CD14-positive monocyte (primary cell): Measurements from ENCODE around the gene FKBP5. TPM values are rescaled to one million over a fixed set of nuclear protein-coding genes. Genes with fewer than 3 reads are reported as not detected.
"Not testable (repeated sequence)": the region's sequence is repeated elsewhere in the genome, so short reads cannot be mapped to it uniquely, and the experiment has no call there.

Experiments
- DNase-seq, 3 donors: peaks; one replicate each; pipeline ENCODE4 v3.0.0-alpha.2; 2011 to 2022
- H2AFZ ChIP-seq: 2 replicates; pipeline ENCODE4 v1.6.0; 2012; ENCODE audit warnings: mild to moderate bottlenecking, low read depth, low read length, inconsistent platforms; ENCODE audit not compliant: insufficient read depth, poor library complexity, severe bottlenecking
- H3K27ac ChIP-seq, 2 donors: 1 replicate in 1 of 2; 2 replicates in 1 of 2; pipeline ENCODE4 v1.5.1; 2012 to 2013; ENCODE audit warnings: low read length in 2 of 2, control low read depth in 1 of 2, inconsistent platforms in 1 of 2, low read depth in 1 of 2, mild to moderate bottlenecking in 1 of 2
- H3K27me3 ChIP-seq, 2 donors: one replicate each; pipeline versions ENCODE4 v1.6.0 to v1.6.1; 2011 to 2013; ENCODE audit warnings: low read length in 2 of 2; ENCODE audit not compliant: control insufficient read depth in 2 of 2, insufficient read depth in 2 of 2
- H3K36me3 ChIP-seq, 2 donors: replicated peaks in 1 of 2; 1 replicate in 1 of 2; 2 replicates in 1 of 2; pipeline versions ENCODE4 v1.5.1 to v1.6.1; 2012 to 2013; ENCODE audit warnings: low read length in 2 of 2, control low read depth in 1 of 2, inconsistent platforms in 1 of 2, mild to moderate bottlenecking in 1 of 2; ENCODE audit not compliant: insufficient read depth in 2 of 2, control insufficient read depth in 1 of 2
- H3K4me1 ChIP-seq, 2 donors: 1 replicate in 1 of 2; 2 replicates in 1 of 2; pipeline versions ENCODE4 v1.5.1 to v1.6.1; 2012 to 2013; ENCODE audit warnings: low read length in 2 of 2, control low read depth in 1 of 2, inconsistent platforms in 1 of 2, mild to moderate bottlenecking in 1 of 2, moderate library complexity in 1 of 2; ENCODE audit not compliant: insufficient read depth in 2 of 2, control insufficient read depth in 1 of 2
- H3K4me2 ChIP-seq: replicated peaks from 2 replicates; pipeline ENCODE3; 2012; ENCODE audit warnings: low read length, moderate library complexity, mild to moderate bottlenecking; ENCODE audit not compliant: poor library complexity, severe bottlenecking; ENCODE audit errors: extremely low read depth
- H3K4me3 ChIP-seq, 3 experiments: fragments of 200-600 bp in 1 of 3; sonication (generic) in 1 of 3; replicated peaks in 1 of 3; 1 replicate in 2 of 3; 2 replicates in 1 of 3; pipeline ENCODE4 v1.5.1; 2011 to 2013; ENCODE audit warnings: low read length in 3 of 3, mild to moderate bottlenecking in 3 of 3, control low read depth in 2 of 3, low read depth in 2 of 3, inconsistent platforms in 1 of 3, moderate library complexity in 1 of 3
- H3K79me2 ChIP-seq: 2 replicates; pipeline ENCODE4 v1.6.0; 2012; ENCODE audit warnings: mild to moderate bottlenecking, control low read depth, inconsistent platforms, low read length, moderate library complexity; ENCODE audit not compliant: insufficient read depth
- H3K9ac ChIP-seq: 2 replicates; pipeline ENCODE4 v1.6.0; 2017; ENCODE audit warnings: low read length, mild to moderate bottlenecking; ENCODE audit not compliant: insufficient read depth, poor library complexity, severe bottlenecking
- H3K9me3 ChIP-seq, 2 donors: replicated peaks in 1 of 2; 1 replicate in 1 of 2; 2 replicates in 1 of 2; pipeline versions ENCODE4 v1.5.1 to v1.6.1; 2012 to 2013; ENCODE audit warnings: low read length in 2 of 2, control low read depth in 1 of 2; ENCODE audit not compliant: control insufficient read depth in 1 of 2, insufficient read depth in 1 of 2
- H4K20me1 ChIP-seq: 2 replicates; pipeline ENCODE4 v1.6.0; 2012; ENCODE audit warnings: mild to moderate bottlenecking, low read length, control low read depth, moderate library complexity; ENCODE audit not compliant: insufficient read depth
- H3K27ac Mint-ChIP-seq, 7 donors: one replicate each; pipeline ENCODE4 v1.8.0; 2020; ENCODE audit warnings: mild to moderate bottlenecking in 7 of 7, mixed read lengths in 7 of 7, moderate library complexity in 6 of 7, inconsistent platforms in 2 of 7
- H3K27me3 Mint-ChIP-seq, 3 donors: one replicate each; pipeline ENCODE4 v1.8.0; 2021 to 2022; ENCODE audit warnings: low read depth in 3 of 3, mild to moderate bottlenecking in 3 of 3, mixed read lengths in 3 of 3, moderate library complexity in 3 of 3, inconsistent platforms in 1 of 3
- H3K36me3 Mint-ChIP-seq, 2 donors: one replicate each; pipeline ENCODE4 v1.8.0; 2020; ENCODE audit warnings: mixed read lengths in 2 of 2, inconsistent platforms in 1 of 2, mild to moderate bottlenecking in 1 of 2
- H3K4me1 Mint-ChIP-seq: one replicate; pipeline ENCODE4 v1.8.0; 2020; ENCODE audit warnings: mild to moderate bottlenecking, mixed read lengths
- H3K4me3 Mint-ChIP-seq, 2 donors: one replicate each; pipeline ENCODE4 v1.8.0; 2020; ENCODE audit warnings: mild to moderate bottlenecking in 2 of 2, mixed read lengths in 2 of 2, moderate library complexity in 1 of 2
- H3K9me3 Mint-ChIP-seq, 7 donors: one replicate each; pipeline ENCODE4 v1.8.0; 2020 to 2022; ENCODE audit warnings: mixed read lengths in 7 of 7, mild to moderate bottlenecking in 6 of 7, moderate library complexity in 6 of 7, inconsistent platforms in 2 of 7
- WGBS: methylation state at CpG from one replicate; pipeline ENCODE4 v1.1.5; 2013; ENCODE audit warnings: missing lambda C conversion rate; ENCODE audit not compliant: insufficient coverage; 5-methylcytosine and 5-hydroxymethylcytosine counted together
- intact Hi-C, 2 donors: fragments of 100-400 bp; cut with micrococcal nuclease; formaldehyde crosslinking; loops; one replicate each; pipeline versions ENCODE4 v1.15.0 to v1.15.1; 2023
- polyA plus RNA-seq, 3 donors: library from polyadenylated mRNA; depleted of rRNA in 1 of 3; unstranded in 2 of 3; stranded (reverse) in 1 of 3; fragments of 300-500 nt in 2 of 3; fragments of >200 nt in 1 of 3; fragmentation: Illumina TruSeq in 2 of 3; gene quantifications; 1 replicate in 2 of 3; 2 replicates in 1 of 3; pipeline ENCODE4 v1.2.3, GENCODE V29; 2012 to 2021
- TF ChIP-seq, protein P1 (sequence below): fragments of 200-600 bp; IDR thresholded peaks from one replicate; pipeline ENCODE4 v1.8.0; 2022; ENCODE audit warnings: antibody characterized with exemption, mild to moderate bottlenecking

FKBP5 gene
- polyA plus RNA-seq, 3 donors, result 20.2 to 58.5 (median 56.9) TPM

DNA sequence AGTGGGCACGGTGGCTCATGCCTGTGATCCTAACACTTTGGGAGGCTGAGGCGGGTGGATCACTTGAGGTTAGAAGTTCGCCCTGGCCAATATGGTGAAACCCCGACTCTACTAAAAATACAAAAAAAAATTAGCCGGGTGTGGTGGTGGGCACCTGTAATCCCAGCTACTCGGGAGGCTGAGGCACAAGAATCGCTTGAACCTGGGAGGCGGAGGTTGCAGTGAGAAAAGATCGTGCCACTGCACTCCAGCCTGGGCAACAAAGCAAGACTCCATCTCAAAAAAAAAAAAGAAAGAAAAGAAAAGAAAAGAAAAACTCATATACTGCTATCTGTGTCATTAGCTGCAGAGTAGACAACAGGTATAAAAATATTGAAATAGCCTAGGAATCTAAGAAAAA lies 18.3 kb downstream of the FKBP5 start:
- not testable (repeated sequence) for H3K27me3 ChIP-seq, H3K9me3 ChIP-seq, DNase-seq, H3K4me3 Mint-ChIP-seq, H3K36me3 Mint-ChIP-seq, H3K9ac ChIP-seq, H3K4me2 ChIP-seq, H3K4me3 ChIP-seq, H2AFZ ChIP-seq, H3K36me3 ChIP-seq, H3K27ac ChIP-seq, H3K9me3 Mint-ChIP-seq, H3K27me3 Mint-ChIP-seq
- peaks cover 100% of the 10 kb centered on the region for H3K79me2 ChIP-seq
- peaks cover 30 to 45% of the 10 kb centered on the region in 2 donors for H3K4me1 ChIP-seq
- intact Hi-C loops, result loop anchor here in 1 of 2 donors (10.0 kb wide), 1 partner anchor 66 kb away; no protein-coding TSS in a partner anchor
- WGBS, result no CpG with 5 or more reads among the region's 9 CpGs
- Mint-ChIP-seq H3K4me1 (peaks cover 43% of the 10 kb centered on the region), H3K27ac (peak overlapping the region in 5 of 7 donors; percentile 25 to 72 (median 42))
- H4K20me1 ChIP-seq, result peaks cover 99% of the 10 kb centered on the region

DNA sequence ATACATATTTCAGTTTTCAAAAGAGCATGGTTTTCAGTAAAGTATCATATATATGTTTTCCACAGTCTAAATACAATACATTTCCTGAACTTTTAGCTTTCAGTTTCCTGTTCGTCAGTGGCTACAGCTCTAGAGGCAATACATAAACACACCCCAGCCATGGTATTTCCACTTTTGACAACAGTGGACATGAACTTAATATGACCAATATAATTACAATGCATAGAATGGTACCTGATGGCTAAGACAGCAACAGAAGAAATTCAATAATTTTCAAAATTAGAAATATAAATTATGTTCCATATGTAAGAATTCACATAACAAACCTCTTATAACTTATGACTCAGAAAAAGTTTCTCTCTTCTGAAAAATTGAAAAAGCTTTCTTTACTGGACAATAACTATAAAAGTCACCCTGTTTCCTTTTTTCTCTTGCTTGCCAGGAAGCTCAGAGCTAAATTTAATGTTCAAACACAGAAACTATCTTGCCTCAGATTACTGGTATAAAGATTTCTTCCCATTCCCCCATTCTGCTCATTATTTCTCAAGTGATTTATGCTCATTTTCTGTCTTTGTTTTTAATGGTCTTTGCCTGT lies 19.2 kb downstream of the FKBP5 start:
- no CpG with 5 or more reads among the region's 1 CpG for WGBS
- Histone ChIP-seq H3K27ac (peak overlapping the region in 1 of 2 donors; percentile 75), H3K9me3 (no peaks in the 10 kb centered on the region), H4K20me1 (peaks cover 99% of the 10 kb centered on the region), H3K79me2 (peaks cover 100% of the 10 kb centered on the region), H3K4me1 (peaks cover 30 to 45% of the 10 kb centered on the region in 2 donors), H3K9ac (no peak overlapping the region), H3K27me3 (no peaks in the 10 kb centered on the region), H3K4me3 (peak overlapping the region; percentile 12 to 59 (median 34)), H3K4me2 (peak overlapping the region; percentile 66), H3K36me3 (no peaks in the 10 kb centered on the region), H2AFZ (no peak overlapping the region)
- DNase-seq, result peak in 2 of 3 donors; percentile 17 to 35
- Mint-ChIP-seq H3K36me3 (peaks cover 0 to 6% of the 10 kb centered on the region in 2 donors), H3K27ac (peak overlapping the region; percentile 64 to 90 (median 73)), H3K4me1 (peaks cover 40% of the 10 kb centered on the region), H3K4me3 (peak overlapping the region in 1 of 2 donors; percentile 75), H3K9me3 (no peaks in the 10 kb centered on the region), H3K27me3 (peaks cover 0 to 1% (median 0%) of the 10 kb centered on the region in 3 donors)
- intact Hi-C loops, result loop anchor here in 1 of 2 donors (10.0 kb wide), 1 partner anchor 65 kb away; no protein-coding TSS in a partner anchor
- TF ChIP-seq, protein P1, sequence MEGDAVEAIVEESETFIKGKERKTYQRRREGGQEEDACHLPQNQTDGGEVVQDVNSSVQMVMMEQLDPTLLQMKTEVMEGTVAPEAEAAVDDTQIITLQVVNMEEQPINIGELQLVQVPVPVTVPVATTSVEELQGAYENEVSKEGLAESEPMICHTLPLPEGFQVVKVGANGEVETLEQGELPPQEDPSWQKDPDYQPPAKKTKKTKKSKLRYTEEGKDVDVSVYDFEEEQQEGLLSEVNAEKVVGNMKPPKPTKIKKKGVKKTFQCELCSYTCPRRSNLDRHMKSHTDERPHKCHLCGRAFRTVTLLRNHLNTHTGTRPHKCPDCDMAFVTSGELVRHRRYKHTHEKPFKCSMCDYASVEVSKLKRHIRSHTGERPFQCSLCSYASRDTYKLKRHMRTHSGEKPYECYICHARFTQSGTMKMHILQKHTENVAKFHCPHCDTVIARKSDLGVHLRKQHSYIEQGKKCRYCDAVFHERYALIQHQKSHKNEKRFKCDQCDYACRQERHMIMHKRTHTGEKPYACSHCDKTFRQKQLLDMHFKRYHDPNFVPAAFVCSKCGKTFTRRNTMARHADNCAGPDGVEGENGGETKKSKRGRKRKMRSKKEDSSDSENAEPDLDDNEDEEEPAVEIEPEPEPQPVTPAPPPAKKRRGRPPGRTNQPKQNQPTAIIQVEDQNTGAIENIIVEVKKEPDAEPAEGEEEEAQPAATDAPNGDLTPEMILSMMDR, result no peak
